HG03558 (cell line): ENCODE data around the gene ERBB4.

Experiments used
- ATAC-seq: cut with Tn5 transposase; IDR thresholded peaks from one replicate; pipeline ENCODE4 v1.9.1; 2021; ENCODE audit warnings: moderate number of reproducible peaks; ENCODE audit not compliant: unreplicated experiment; ENCODE audit errors: extremely low read depth

The ERBB4 gene

DNA sequence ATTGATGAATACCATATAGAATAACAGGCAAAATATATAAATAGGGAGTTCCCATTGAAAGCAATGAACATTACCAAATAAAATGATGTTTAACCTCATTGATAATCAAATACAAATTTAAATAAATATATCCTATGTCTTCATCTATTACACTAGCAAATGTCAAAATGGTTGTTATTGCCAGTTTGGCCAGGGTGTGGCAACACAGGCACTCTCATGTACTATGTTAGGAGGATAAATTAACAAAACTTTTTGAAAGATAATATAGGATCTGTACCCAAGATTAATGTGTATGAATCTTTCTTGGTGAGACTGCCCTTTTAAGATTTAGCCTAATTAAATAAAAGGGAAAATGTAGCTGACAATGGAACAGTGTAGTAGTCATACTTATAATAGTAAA lies 659.3 kb downstream of the ERBB4 start:
- ATAC-seq, result no peak

DNA sequence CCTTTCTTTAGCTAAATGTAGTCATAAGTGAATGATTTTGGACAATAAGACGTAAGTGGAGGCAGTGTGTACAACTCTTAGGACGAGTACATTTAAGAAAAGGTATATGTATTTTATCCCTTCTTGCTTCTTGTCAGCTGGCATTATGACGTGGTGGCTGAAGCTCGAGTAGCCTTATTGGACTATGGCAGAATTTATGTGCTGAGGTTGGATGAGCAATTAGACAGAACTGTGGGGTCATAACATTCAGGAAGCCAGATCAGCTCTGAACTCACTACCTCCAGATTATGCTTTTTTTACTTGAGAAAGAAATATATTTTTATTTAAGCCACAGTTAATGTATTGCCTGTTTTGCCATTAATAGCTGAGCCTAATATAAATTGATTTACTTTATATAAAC lies 661.5 kb downstream of the ERBB4 start:
- ATAC-seq, result no peak

DNA sequence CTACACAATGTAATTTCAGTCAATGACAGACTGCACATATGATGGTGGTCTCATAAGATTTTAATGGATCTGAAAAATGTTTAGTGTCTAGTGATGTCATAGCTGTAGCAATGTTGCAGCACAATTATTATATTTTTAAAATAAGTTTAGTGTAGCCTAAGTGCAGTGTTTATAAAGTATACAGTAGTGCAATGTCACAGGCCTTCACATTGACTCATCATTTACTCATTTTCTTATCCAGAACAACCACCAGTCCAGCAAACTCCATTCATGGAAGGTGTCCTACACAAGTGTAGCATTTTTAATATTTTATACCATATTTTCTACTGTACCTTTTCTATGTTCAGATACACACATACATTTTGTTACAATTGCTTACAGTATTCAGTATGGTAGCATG lies 663.1 kb downstream of the ERBB4 start:
- no peak for ATAC-seq

DNA sequence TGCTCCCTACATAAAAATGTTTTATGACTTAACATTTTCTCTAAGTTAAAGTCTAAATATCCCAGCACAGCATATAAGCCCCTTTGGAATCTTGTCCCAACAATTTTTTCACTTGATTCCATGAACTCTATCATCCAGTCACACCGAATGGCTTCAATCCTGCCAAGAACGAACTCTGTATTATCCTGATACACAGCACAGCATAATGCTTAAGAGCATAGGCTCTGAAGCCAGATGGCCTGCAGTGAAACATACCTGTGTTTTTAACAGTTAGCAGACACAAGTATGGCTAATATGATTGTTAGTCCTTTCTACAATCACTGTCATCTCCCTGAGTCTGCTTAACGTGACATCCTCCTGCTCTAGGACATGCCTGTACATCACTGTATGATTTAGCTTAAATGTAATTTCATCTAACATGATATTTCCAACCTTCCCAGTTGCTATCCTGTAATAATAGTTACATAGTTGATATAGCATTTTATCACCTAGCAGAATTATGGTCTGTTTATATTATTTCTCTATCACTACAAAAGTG lies 669.5 kb downstream of the ERBB4 start:
- ATAC-seq, result no peak

DNA sequence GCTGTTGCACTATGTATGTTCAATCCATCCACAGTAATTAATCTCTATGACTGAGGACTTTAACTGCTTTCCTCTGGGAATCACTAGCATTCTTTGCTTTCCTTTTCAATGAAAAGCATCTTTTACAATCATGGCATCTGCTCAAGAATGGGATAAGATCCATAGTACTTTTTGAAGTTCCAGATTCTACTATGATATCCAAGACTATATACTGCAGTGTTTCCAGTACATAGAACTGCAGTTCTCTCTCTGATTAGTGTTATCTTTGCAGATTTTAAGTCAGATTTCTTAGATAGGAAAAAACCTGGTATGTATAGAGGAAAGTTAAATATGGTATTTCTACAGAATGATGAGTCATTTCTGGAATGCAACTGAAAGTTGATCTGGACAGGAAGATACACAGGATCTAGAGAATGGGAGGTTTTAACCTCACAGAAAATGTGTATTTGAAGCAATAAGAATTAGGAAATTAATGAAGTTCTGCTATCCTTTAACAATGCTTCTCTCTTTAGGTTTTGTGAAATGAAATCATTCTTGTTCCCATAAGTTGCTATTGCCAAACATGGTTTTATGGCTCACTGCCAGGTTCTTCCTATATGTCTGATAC lies 670.7 kb downstream of the ERBB4 start:
- ATAC-seq, result peak; percentile 92

DNA sequence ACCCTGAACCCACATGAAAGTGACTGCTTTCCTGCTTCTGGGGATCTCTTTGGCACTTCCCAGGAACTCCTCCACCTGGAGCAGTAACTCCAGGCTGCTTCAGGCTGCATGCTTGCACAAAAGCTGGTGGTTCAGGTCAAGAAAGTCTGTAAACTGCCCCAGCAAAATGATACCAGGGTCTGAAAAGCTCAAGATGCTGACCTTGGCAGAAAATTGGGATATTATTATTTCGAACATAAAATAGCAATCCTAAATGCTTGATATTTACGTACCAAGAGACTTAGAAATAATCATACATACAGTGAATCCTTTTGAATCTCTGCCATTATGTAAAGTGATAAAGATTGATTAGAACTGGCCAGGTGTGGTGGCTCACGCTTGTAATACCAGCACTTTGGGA lies 674.3 kb downstream of the ERBB4 start:
- ATAC-seq, result no peak

DNA sequence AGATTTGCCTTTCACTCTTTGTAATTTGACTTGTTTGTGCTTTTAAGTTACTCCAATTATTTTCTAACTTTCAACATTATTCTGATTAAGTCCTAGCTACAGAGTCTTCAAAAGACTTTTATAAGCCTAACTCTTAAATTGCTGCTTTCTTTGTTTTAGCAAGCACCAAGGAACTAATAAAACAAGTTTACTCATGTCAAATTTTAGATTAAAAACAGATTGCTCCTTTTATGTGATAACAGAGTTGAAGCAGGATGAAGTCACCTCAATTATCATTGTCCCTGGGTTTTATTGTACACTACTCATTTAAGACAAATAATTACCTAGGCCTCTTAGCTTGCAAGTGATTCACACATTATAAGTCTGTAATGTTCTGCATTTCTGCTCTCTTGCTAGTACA lies 678.4 kb downstream of the ERBB4 start:
- no peak for ATAC-seq

DNA sequence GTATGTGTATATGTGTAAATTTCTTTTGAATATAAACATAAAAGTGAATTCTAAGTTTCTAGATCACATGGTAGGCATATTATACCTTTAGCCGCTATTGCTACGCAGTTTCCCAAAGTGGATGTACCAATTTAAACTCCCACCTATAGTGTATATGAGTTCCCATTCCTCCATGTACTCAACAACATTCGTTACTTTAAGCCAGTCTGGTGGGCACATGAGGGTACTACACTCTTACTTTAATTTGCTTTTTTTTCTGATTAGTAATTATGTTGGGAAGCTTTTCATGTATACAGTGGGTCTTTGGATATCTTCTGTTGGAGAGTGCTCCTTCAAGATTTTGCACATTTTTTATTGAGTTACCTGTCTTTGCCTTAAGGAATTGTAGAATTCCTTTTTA lies 683.8 kb downstream of the ERBB4 start:
- no peak for ATAC-seq

DNA sequence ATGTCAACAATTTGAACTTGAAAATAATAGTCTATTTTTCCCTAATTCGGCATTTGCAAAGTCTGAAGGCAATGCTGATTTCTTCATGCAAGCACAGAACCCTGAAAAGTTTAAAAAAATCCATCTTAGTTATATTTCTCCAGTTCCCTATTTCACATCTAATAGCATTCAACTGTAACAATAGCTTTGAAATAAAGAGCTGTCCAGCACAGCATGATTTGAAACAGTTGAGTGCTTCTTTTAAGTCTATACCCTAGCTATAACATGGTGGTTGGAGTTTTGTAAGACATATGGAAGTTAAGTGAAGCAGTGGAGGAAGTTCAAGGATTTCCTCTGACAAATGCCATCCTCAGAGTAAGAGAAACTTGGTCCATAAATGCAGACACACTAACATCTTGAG lies 691.9 kb downstream of the ERBB4 start:
- no peak for ATAC-seq

DNA sequence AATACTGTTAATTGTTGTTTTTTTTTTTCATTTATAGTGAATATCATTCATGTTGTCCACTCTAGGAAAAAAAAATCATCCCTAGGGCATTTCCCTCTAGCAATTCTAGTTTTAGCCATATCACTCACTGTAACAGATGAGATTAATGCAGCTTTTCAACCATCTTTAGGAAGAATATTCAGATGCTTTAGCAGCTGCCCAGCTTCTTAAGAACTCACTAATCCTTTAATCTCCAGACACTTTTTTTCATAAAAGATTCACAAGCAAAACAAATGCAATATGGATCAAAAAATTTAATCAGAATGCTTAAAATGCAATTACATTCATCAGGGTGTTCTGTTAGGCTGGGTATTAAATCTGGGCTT lies 692.6 kb downstream of the ERBB4 start:
- ATAC-seq, result no peak

DNA sequence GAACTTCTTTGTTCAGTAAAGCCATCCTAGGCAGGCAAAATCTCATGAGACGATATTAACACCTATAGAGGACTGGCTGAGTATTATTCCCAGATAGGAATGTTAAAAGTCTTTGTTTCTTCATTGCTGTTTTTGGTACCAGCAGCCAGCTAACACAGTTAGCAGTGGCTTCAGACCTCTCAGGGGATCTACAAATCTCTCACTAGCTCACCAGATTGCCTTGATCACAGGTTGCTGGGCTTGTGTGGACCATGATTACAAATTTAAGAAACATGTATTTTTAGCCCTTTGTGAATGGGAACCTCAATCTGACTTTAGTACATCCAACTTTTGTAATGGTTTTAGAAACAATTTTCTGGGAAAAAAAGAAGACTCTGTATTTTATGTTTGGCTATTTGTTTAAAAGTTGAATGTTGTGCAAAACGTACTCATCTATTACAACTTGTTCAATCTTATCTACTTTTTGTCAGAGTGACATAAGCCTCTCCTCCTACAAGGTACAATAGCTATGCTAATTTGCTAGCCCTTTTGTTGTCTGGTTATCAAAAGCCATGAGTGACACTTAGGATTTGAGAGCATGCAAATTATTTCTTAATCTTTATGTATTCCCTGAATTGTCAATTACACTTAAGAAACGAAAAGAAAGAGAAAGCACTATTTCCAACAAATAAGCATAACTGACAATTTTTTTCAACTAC lies 693.1 kb downstream of the ERBB4 start:
- ATAC-seq, result no peak

DNA sequence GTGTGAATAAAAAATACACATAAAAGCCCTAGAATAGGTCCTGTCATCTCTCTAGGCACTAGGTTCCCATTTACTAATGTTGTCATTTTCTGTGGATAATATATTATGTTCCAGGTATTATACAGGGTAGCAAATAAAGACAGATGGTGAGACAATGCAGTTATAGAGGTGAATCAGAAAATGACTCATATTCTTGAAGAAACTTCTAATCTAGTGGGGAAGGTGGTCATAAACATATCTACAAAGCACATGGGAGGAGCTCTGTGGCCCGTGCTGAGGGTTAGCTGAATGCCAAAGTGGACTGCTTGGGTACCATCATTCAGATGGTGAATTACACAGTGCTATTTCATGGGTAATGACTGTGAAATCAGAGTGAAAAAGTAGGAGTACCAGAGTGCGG lies 700.9 kb downstream of the ERBB4 start:
- ATAC-seq, result no peak

DNA sequence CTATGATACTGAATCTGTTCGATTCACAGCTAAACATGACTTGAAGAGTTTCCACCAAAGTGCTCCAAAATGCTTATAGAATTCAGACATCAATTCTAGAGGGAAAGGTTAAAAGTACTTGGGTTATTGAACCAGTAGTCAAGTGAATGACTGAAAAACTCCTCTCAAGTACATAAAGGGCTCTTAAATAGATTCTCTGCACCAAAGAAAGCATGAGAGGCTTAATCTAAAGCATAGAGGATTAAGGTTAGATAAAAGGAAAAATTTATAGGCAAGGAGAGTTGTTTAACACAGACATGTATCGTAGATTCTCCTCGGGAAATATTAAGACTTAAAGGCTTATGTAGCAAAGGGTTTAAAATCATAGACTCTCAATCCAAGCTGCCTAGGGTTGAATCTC lies 701.4 kb downstream of the ERBB4 start:
- no peak for ATAC-seq

DNA sequence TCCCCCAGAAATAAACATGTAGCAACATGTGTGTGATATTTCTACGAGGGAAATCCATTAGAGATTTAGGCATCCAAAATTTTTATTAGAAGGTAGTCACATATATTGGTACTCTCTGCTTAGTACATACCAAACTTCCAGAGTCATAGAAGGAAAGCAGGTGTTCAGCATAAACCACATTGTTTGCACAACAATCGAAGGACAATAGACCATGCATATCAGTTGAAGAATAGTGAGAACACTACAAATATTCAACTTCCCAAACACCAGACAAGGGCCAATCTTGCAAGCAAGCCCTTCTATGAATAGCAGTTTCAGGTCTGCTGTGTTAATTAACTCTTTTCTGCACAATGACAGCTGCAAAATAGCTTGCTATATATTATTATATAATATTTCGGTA lies 702.2 kb downstream of the ERBB4 start:
- no peak for ATAC-seq

DNA sequence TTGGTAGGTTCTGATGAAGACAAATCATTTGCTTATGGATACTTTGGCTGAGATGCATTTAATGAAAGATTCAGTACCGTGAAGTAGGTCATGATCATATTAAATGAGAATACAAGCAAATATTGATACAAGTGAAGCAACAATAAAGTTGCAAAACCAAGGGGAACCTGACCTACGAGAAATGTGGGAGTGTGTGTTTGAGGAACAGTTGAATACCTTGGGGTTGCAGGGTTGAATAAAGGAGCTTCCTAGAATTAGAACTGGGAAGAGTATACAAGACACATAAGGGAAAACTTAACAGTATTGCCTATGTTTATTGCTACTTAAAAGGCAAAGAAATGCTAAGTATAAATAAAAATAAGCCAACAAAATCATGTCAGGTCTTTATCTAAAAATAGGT lies 702.9 kb downstream of the ERBB4 start:
- ATAC-seq, result no peak

DNA sequence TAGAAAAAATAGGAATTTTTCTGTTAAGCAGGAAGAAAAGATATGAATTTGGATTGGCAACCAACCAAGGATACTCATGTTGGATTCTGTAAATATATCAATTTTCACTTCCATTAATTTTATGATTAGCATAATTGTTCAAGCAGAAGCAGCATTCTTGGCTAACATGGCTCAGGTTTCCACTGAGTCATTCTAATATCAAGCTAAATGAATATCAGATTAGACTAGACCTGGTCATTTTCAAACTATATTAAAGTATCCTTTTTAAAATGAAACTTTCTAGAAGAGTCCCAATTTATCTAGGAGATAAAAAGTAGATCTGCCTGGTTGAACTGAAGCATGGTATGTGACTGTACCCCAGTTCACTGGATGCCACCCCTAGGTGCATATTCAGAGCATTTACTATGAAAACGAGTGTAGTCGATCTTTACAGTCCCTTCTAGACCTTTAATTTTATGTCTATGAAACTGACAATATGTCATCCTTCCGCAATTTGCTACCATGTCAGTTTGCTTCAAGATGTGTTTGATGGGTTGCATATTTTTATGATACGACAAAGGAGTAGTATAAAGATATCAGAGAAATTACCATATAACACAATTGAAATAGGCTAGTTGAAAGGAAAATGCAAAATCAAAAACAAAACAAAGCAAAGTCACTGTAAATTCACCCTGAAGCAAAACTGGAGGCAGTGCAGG lies 704.9 kb downstream of the ERBB4 start:
- no peak for ATAC-seq

DNA sequence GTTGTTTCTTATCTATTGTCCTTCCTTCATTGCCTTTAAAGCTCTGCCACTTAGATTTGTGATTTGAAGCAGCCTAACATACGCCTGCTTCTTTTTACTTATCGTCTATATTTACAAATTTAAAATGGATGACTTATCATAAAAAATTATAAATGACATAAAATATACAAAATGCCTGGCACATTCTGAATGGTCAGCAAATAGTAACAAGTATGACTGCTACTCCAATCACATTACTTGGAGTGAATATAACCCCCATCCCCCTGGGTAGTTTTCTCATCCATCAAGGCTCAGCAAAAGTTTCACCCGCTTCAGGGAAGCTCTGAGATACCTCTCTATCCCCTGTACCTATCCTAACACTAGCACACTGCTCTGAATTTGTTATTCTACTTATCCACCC lies 708.9 kb downstream of the ERBB4 start:
- ATAC-seq, result no peak

DNA sequence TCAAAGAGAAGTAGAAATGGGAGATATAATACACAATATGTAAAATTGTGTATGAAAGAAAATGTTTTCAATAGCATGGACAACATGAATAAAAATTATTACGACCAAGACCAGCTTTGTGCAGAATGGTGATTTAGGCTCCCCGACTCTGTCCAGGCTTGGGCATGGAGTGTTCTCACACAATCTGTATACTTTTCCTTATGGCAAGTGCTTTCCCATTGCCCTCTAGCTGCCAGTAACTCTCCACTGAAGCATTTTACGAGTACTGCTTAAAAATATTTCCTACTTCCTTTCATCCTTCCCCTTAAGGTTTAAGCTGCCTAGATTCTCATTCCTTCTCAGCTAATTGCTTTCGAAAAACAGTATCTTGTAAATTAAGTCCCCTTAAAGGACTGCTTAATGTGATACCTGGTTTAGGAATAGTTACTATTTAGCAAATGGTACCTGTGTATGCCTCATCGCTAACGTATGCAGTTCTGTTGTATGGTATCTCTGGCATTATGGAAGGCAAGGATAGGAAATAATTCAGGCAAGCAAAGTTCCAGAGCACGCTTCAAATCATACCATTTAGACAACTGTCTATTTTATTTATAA lies 714.6 kb downstream of the ERBB4 start:
- no peak for ATAC-seq

DNA sequence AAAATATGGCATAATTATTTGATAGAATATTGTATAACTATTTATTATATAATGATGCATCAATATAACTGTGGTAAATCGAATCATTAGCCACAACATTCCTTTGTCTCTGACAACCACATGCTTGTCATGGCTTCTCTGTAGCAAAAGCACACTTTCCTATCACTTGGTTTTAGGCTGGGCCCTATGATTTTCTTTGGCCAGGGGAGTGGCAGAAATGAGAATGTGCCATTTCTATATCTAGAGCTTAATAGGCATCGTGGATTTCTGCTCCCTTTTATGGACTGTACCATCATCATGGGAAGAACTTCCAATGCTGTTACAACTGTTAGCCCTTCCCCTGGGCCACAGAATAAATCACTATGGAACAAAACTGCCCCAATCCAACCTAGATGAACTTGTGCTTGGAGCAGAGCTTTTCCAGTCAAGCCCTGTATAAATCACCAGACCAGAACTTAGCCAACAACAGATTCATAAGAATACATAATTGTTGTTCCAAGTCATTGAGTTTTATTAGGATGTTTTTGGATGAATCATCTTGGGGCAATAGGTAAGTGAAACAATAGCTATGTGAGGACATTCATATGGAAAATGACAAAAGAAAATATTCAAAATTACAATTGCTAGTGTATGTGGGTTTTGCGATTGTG lies 715.8 kb downstream of the ERBB4 start:
- ATAC-seq, result no peak

DNA sequence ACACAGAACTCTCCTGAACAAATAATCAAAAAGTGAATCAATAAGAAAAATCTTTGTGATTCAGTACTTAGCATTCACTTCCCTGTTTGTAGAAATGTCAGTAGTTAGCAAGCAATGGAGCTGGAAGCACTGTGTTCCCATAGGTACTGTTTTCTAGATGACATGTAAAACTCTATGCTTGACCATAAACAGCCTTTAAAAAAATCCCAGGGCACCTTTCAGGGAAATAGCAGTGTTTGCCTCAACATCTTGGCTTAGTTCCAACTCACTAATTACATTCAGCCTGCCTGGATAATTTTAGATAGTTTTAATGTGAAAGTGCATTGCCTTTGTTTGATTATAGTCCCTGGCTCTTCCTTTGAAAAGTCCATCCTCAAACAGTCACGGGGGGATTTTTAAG lies 721.8 kb downstream of the ERBB4 start:
- no peak for ATAC-seq

DNA sequence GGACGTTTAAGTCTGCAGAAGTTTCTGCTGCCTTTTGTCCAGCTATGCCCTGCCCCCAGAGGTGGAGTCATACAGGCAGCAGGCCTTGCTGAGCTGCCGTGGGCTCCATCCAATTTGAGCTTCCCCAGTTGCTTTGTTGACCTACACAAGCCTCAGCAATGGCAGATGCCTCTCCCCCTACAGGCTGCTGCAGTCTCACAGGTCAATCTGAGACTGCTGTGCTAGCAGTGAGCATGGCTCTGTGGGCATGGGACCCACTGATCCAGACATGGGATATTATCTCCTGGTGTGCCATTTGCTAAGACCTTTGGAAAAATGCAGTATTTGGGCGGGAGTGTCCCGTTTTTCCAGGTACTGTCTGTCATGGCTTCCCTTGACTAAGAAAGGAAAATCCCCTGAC lies 726.0 kb downstream of the ERBB4 start:
- ATAC-seq, result no peak
